Heart right ventricle (tissue), 16 donors: ENCODE data around the gene FAM184B. TPM values are rescaled to one million over a fixed set of nuclear protein-coding genes. Genes with fewer than 3 reads are reported as not detected.

Experiments
- ATAC-seq, 8 donors: fragments of 200-7000 bp; cut with Tn5 transposase; one replicate each; pipeline ENCODE4 v1.9.1; 2020; ENCODE audit warnings: mild to moderate bottlenecking in 8 of 8, moderate library complexity in 8 of 8, moderate number of reproducible peaks in 1 of 8
- DNase-seq, 2 donors: peaks; one replicate each; pipeline ENCODE4 v3.0.0-alpha.2; 2020
- H3K27ac ChIP-seq, 10 donors: fragments of 200-600 bp; sonication (generic) in 2 of 10; one replicate each; pipeline versions ENCODE4 v1.5.0 to v1.8.0; 2020 to 2022; ENCODE audit warnings: mild to moderate bottlenecking in 3 of 10
- H3K27me3 ChIP-seq, 7 donors: fragments of 200-600 bp; one replicate each; pipeline ENCODE4 v1.8.0; 2021 to 2022; ENCODE audit warnings: mild to moderate bottlenecking in 2 of 7
- H3K36me3 ChIP-seq, 9 donors: fragments of 200-600 bp; sonication (generic) in 1 of 9; one replicate each; pipeline versions ENCODE4 v1.5.0 to v1.8.0; 2020 to 2022; ENCODE audit warnings: mild to moderate bottlenecking in 2 of 9
- H3K4me1 ChIP-seq, 9 donors: fragments of 200-600 bp; sonication (generic) in 1 of 9; one replicate each; pipeline versions ENCODE4 v1.5.0 to v1.8.0; 2020 to 2022; ENCODE audit warnings: mild to moderate bottlenecking in 4 of 9
- H3K4me3 ChIP-seq, 10 donors: fragments of 200-600 bp; sonication (generic) in 2 of 10; one replicate each; pipeline versions ENCODE4 v1.5.0 to v1.8.0; 2020 to 2022; ENCODE audit warnings: mild to moderate bottlenecking in 7 of 10, moderate library complexity in 2 of 10
- H3K9me3 ChIP-seq, 11 donors: fragments of 200-600 bp in 10 of 11; sonication (generic) in 2 of 11; one replicate each; pipeline versions ENCODE4 v1.5.0 to v1.8.0; 2013 to 2022; ENCODE audit warnings: mild to moderate bottlenecking in 2 of 11, control low read depth in 1 of 11, moderate library complexity in 1 of 11
- CTCF ChIP-seq, 9 donors: fragments of 200-600 bp; sonication (generic) in 2 of 9; IDR thresholded peaks; one replicate each; pipeline versions ENCODE4 v1.5.0 to v1.8.0; 2021 to 2022; ENCODE audit warnings: antibody characterized with exemption in 9 of 9, mild to moderate bottlenecking in 5 of 9, moderate library complexity in 1 of 9
- WGBS, 2 donors: extraction: QIAGEN DNeasy Blood & Tissue Kit; methylation state at CpG; one replicate each; pipeline ENCODE4 v1.1.7; 2013; ENCODE audit warnings: inconsistent platforms in 1 of 2; 5-methylcytosine and 5-hydroxymethylcytosine counted together
- intact Hi-C, 10 donors: fragments of 100-400 bp; cut with DNase I; formaldehyde crosslinking; loops; one replicate each; pipeline versions ENCODE4 v1.11.1 to v1.14.2; 2022
- polyA plus RNA-seq, 2 donors: library from polyadenylated mRNA; stranded (reverse); fragments of 200-250 nt; gene quantifications; one replicate each; pipeline ENCODE4 v1.2.3, GENCODE V29; 2013
- total RNA-seq, 10 donors: library from RNA; stranded (reverse); fragmentation: NEBNext Ultra II Directional in 3 of 10; extraction: Animal tissue kit (Norgen Biotek cat#: 25700) in 3 of 10; gene quantifications; one replicate each; pipeline versions ENCODE4 v1.2.1 to v1.2.4, GENCODE V29; 2021 to 2023
- donor health status: Arrhythmogenic right ventricular cardiomyopathy.
- donor health status: ischemic (EF 13 %, LVEDD 7.1; RV severe dilation, severe dysfunction).
- donor health status: healthy with polysubstance abuse.
- donor health status: DM: no; HTN: yes; CAD: no.
- donor health status: DM: no; HTN: no; CAD: no.
- donor health status: ischemic (EF 25% LVEDD 6.9; RV normal size, moderate dysfunction).
- donor health status: ischemic (EF 25% LVEDD 5.7; RV mildly dilated, moderate dysfunction).
- donor health status: healthy.
- donor health status: DM: yes; HTN: yes; CAD: no.
- donor health status: Ischemic cardiomyopathy.
- donor health status: ischemic (EF 35%, LVEDD 5.7; RV mildly dilated, moderate dysfunction).
- donor health status: nonischemic (EF 11% LVEDD 7.7; RV severe dilation, severe dysfunction).
- donor health status: DM: yes; HTN: yes; CAD: no.
- donor health status: PGD.
- donor health status: ischemic (EF 29% LVEDD 5.4; RV normal size, mild dysfunction).
- donor health status: nonischemic (EF 23%, LVEDD 6.1; RV moderate dilation, normal function).

Gene FAM184B
- total and polyA plus RNA-seq, 12 donors = 0.01 to 0.07 TPM; not detected in 10

- Histone ChIP-seq H3K4me1 (no peaks in the 10 kb centered on the region), H3K36me3 (no peaks in the 10 kb centered on the region), H3K27me3 (no peaks in the 10 kb centered on the region), H3K27ac (no peak overlapping the region), H3K4me3 (no peak overlapping the region), H3K9me3 (peaks cover 0 to 5% (median 0%) of the 10 kb centered on the region in 11 donors)
- 64 to 79% methylated on average over 7 of the region's 7 CpGs for WGBS, 2 donors
- no peak for ATAC-seq
- intact Hi-C loops = loop anchor here in 1 of 10 donors (2.0 kb wide), 1 partner anchor 29 kb away; no protein-coding TSS in a partner anchor
- no peak for DNase-seq
- no peak for TF ChIP-seq CTCF (IDR thresholded peaks at IDR 0.05)
These were observed 99.9 kb downstream of the FAM184B start for GRCh38 chr4:17681281-17682221.

- no peaks in the 10 kb centered on the region for H3K4me1 ChIP-seq
- WGBS, 2 donors = 47 to 51% methylated on average over 5 of the region's 5 CpGs
- no peak overlapping the region for H3K27ac ChIP-seq
These were observed 100.7 kb downstream of the FAM184B start for GRCh38 chr4:17680559-17681280.

GRCh38 chr4:17670423-17670822 lies 111.0 kb downstream of the FAM184B start:
- peaks cover 0 to 23% (median 7%) of the 10 kb centered on the region in 11 donors for H3K9me3 ChIP-seq
- no peak overlapping the region for H3K27ac ChIP-seq
- H3K36me3 ChIP-seq = no peaks in the 10 kb centered on the region
- peaks cover 0 to 2% (median 0%) of the 10 kb centered on the region in 7 donors for H3K27me3 ChIP-seq
- intact Hi-C loops = no loop called here
- ATAC-seq = no peak
- H3K4me1 ChIP-seq = peaks cover 0 to 5% (median 0%) of the 10 kb centered on the region in 9 donors
- no peak for DNase-seq
- TF ChIP-seq CTCF (IDR thresholded peaks at IDR 0.05) = no peak
- H3K4me3 ChIP-seq = no peak overlapping the region

More at GRCh38 chr4:17680559-17681280, 100.7 kb downstream of the FAM184B start:
- ATAC-seq (no peak), DNase-seq (no peak)
- Histone ChIP-seq H3K36me3 (no peaks in the 10 kb centered on the region), H3K4me3 (no peak overlapping the region), H3K27me3 (no peaks in the 10 kb centered on the region), H3K9me3 (peaks cover 0 to 5% (median 0%) of the 10 kb centered on the region in 11 donors)
- TF ChIP-seq CTCF (IDR thresholded peaks at IDR 0.05) = no peak
- intact Hi-C loops = loop anchor here in 1 of 10 donors (2.0 kb wide), 1 partner anchor 28 kb away; no protein-coding TSS in a partner anchor

- Histone ChIP-seq H3K36me3 (no peaks in the 10 kb centered on the region), H3K27me3 (peaks cover 0 to 2% (median 0%) of the 10 kb centered on the region in 7 donors), H3K9me3 (peaks cover 0 to 15% (median 7%) of the 10 kb centered on the region in 11 donors), H3K4me1 (peaks cover 0 to 12% (median 0%) of the 10 kb centered on the region in 9 donors), H3K27ac (no peak overlapping the region), H3K4me3 (no peak overlapping the region)
- DNase-seq (no peak), ATAC-seq (no peak)
- no peak for TF ChIP-seq CTCF (IDR thresholded peaks at IDR 0.05)
- 86% methylated on average over 3 of the region's 3 CpGs for WGBS, 2 donors
- intact Hi-C loops = no loop called here
These were observed 113.7 kb downstream of the FAM184B start for GRCh38 chr4:17667653-17668201.
